HUES6 (cell line): Measurements from ENCODE around the gene CTDSP2.
A peak's percentile ranks its signal among the peaks of the same experiment; 100 is the strongest.

Source experiments
- H3K27ac ChIP-seq: 2 replicates; pipeline ENCODE4 v1.7.0; 2013; ENCODE audit warnings: low read depth, mild to moderate bottlenecking, low read length, inconsistent platforms
- H3K27me3 ChIP-seq: 2 replicates; pipeline ENCODE4 v1.6.1; 2013; ENCODE audit warnings: low read length; ENCODE audit not compliant: control insufficient read depth, insufficient read depth
- H3K36me3 ChIP-seq: 2 replicates; pipeline ENCODE4 v1.6.1; 2013; ENCODE audit warnings: low read length; ENCODE audit not compliant: control insufficient read depth, insufficient read depth
- H3K4me1 ChIP-seq: 2 replicates; pipeline ENCODE4 v1.6.1; 2013; ENCODE audit warnings: low read length; ENCODE audit not compliant: control insufficient read depth, insufficient read depth
- H3K4me3 ChIP-seq: 2 replicates; pipeline ENCODE4 v1.5.1; 2013; ENCODE audit warnings: low read depth, low read length
- H3K9ac ChIP-seq: one replicate; pipeline ENCODE4 v1.6.1; 2013; ENCODE audit warnings: mild to moderate bottlenecking, low read length
- H3K9me3 ChIP-seq: 2 replicates; pipeline ENCODE4 v1.6.1; 2013; ENCODE audit warnings: low read depth, low read length; ENCODE audit not compliant: control insufficient read depth, insufficient read depth

Gene CTDSP2

GRCh38 chr12:57840726-57841125, 5.8 kb downstream of the CTDSP2 start:
- Histone ChIP-seq H3K4me1 (peaks cover 83% of the 10 kb centered on the region), H3K9ac (no peak overlapping the region), H3K9me3 (no peaks in the 10 kb centered on the region), H3K4me3 (no peak overlapping the region), H3K27ac (no peak overlapping the region), H3K27me3 (no peaks in the 10 kb centered on the region), H3K36me3 (no peaks in the 10 kb centered on the region)

GRCh38 chr12:57839996-57840395, 6.5 kb downstream of the CTDSP2 start:
- Histone ChIP-seq H3K4me3 (no peak overlapping the region), H3K27ac (no peak overlapping the region), H3K9me3 (no peaks in the 10 kb centered on the region), H3K4me1 (peaks cover 88% of the 10 kb centered on the region), H3K36me3 (no peaks in the 10 kb centered on the region), H3K27me3 (no peaks in the 10 kb centered on the region), H3K9ac (no peak overlapping the region)

- no peak overlapping the region for H3K4me3 ChIP-seq
- peaks cover 89% of the 10 kb centered on the region for H3K4me1 ChIP-seq
- H3K9me3 ChIP-seq = no peaks in the 10 kb centered on the region
- H3K36me3 ChIP-seq = no peaks in the 10 kb centered on the region
- no peak overlapping the region for H3K27ac ChIP-seq
- H3K27me3 ChIP-seq = no peaks in the 10 kb centered on the region
- H3K9ac ChIP-seq = no peak overlapping the region
Measured at GRCh38 chr12:57838594-57839302, 7.8 kb downstream of the CTDSP2 start.

- Histone ChIP-seq H3K27me3 (no peaks in the 10 kb centered on the region), H3K9ac (no peak overlapping the region), H3K4me3 (no peak overlapping the region), H3K27ac (no peak overlapping the region), H3K4me1 (peaks cover 89% of the 10 kb centered on the region), H3K36me3 (no peaks in the 10 kb centered on the region), H3K9me3 (no peaks in the 10 kb centered on the region)
Measured at GRCh38 chr12:57837864-57838562, 8.5 kb downstream of the CTDSP2 start.

GRCh38 chr12:57836442-57837375, 9.8 kb downstream of the CTDSP2 start:
- H3K4me3 ChIP-seq = peak overlapping the region; percentile 13; the same call in 1 of the 2 replicates

GRCh38 chr12:57835366-57836288, 10.9 kb downstream of the CTDSP2 start:
- no peaks in the 10 kb centered on the region for H3K27me3 ChIP-seq
- H3K27ac ChIP-seq = 0 out of 2 replicates have a peak overlapping the region, but pooled peaks have one; percentile 66
- no peak overlapping the region for H3K9ac ChIP-seq
- H3K4me1 ChIP-seq = peaks cover 75% of the 10 kb centered on the region
- H3K4me3 ChIP-seq = no peak overlapping the region
- H3K9me3 ChIP-seq = no peaks in the 10 kb centered on the region
- H3K36me3 ChIP-seq = no peaks in the 10 kb centered on the region

More at GRCh38 chr12:57836442-57837375, 9.8 kb downstream of the CTDSP2 start:
- peak overlapping the region; percentile 53 for H3K9ac ChIP-seq
- peaks cover 84% of the 10 kb centered on the region for H3K4me1 ChIP-seq
- no peaks in the 10 kb centered on the region for H3K9me3 ChIP-seq
- no peaks in the 10 kb centered on the region for H3K27me3 ChIP-seq
- H3K36me3 ChIP-seq = no peaks in the 10 kb centered on the region
- peak overlapping the region; percentile 66 for H3K27ac ChIP-seq

- no peak overlapping the region for H3K27ac ChIP-seq
- no peaks in the 10 kb centered on the region for H3K27me3 ChIP-seq
- H3K9me3 ChIP-seq = no peaks in the 10 kb centered on the region
- H3K4me1 ChIP-seq = peaks cover 65% of the 10 kb centered on the region
- H3K4me3 ChIP-seq = no peak overlapping the region
- H3K36me3 ChIP-seq = peaks cover 6% of the 10 kb centered on the region
- no peak overlapping the region for H3K9ac ChIP-seq
Measured at GRCh38 chr12:57834086-57834876, 12.2 kb downstream of the CTDSP2 start.

- no peak overlapping the region for H3K27ac ChIP-seq
- H3K4me1 ChIP-seq = peaks cover 60% of the 10 kb centered on the region
- peaks cover 12% of the 10 kb centered on the region for H3K36me3 ChIP-seq
- no peak overlapping the region for H3K4me3 ChIP-seq
- no peaks in the 10 kb centered on the region for H3K9me3 ChIP-seq
- H3K27me3 ChIP-seq = no peaks in the 10 kb centered on the region
- no peak overlapping the region for H3K9ac ChIP-seq
Measured at GRCh38 chr12:57833672-57834071, 12.9 kb downstream of the CTDSP2 start.

- Histone ChIP-seq H3K9me3 (no peaks in the 10 kb centered on the region), H3K4me1 (peaks cover 53% of the 10 kb centered on the region), H3K27me3 (no peaks in the 10 kb centered on the region), H3K4me3 (no peak overlapping the region), H3K27ac (no peak overlapping the region), H3K9ac (no peak overlapping the region), H3K36me3 (peaks cover 19% of the 10 kb centered on the region)
Measured at GRCh38 chr12:57832966-57833365, 13.6 kb downstream of the CTDSP2 start.
